Breast epithelium (tissue), 3 donors: ENCODE measurements around the gene TSPAN1.

Experiments used
- POLR2AphosphoS5 ChIP-seq, 3 donors: sonication (generic); formaldehyde crosslinking; IDR thresholded peaks; one replicate each; pipeline ENCODE4 v1.6.1; 2017; ENCODE audit warnings: antibody characterized with exemption in 3 of 3
- TF ChIP-seq, protein P1 (sequence below), 3 donors: fragments of 450-650 bp; IDR thresholded peaks; one replicate each; pipeline ENCODE4 v1.5.1; 2016 to 2017; ENCODE audit warnings: antibody characterized with exemption in 3 of 3, mild to moderate bottlenecking in 3 of 3, moderate library complexity in 3 of 3

DNA sequence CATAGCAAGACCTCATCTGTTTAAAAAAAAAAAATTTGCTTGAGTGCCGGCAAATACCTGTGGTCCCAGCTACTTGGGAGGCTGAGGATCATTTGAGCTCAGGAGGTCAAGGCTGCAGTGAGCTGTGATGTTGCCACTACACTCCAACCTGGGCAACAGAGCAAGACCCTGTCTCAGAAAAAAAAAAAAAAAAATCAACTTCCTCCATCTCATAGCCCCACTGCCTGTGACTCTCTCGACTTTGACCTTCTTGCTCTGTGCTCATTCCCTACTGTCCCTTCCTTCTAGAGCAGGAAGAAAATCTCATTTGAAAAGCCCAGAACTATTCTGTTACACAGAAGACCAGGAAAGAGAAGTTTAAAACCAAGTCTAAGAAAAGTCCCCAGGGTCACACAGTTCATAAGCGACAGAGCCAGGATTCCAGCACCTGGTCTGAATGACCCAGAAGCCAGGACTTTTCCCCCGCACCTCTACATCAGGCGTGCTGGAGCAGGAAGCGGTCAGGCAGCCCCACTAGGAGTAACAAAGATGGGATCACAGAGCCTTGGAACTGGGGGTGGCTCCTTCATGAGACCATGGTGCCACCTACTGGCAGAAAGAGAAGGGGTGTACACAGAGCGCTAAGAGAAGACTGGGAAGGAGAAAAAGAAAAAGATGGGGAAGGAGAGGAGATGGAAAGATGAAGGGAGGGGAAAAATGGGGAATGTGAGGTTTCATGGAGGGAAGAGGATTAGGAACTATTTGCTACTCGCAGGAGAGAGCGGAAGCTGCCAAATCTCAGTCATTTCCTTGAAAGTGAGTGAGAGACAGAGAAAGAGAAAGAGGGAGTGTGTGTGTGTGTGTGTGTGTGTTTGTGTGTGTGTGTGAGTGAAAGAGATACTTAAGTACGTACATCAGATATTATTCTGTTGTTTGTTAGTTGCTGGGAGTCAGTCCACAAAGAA, 4.5 kb downstream of the TSPAN1 start:
- TF ChIP-seq, protein P1, sequence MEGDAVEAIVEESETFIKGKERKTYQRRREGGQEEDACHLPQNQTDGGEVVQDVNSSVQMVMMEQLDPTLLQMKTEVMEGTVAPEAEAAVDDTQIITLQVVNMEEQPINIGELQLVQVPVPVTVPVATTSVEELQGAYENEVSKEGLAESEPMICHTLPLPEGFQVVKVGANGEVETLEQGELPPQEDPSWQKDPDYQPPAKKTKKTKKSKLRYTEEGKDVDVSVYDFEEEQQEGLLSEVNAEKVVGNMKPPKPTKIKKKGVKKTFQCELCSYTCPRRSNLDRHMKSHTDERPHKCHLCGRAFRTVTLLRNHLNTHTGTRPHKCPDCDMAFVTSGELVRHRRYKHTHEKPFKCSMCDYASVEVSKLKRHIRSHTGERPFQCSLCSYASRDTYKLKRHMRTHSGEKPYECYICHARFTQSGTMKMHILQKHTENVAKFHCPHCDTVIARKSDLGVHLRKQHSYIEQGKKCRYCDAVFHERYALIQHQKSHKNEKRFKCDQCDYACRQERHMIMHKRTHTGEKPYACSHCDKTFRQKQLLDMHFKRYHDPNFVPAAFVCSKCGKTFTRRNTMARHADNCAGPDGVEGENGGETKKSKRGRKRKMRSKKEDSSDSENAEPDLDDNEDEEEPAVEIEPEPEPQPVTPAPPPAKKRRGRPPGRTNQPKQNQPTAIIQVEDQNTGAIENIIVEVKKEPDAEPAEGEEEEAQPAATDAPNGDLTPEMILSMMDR (IDR thresholded peaks at IDR 0.05): peak; percentile 94 to 98 (median 95)
- TF ChIP-seq POLR2AphosphoS5 (IDR thresholded peaks at IDR 0.05): peak in 2 of 3 donors; percentile 44 to 51
